HEK293 (cell line): ENCODE results near the gene TMIGD2.

Experiments
- BCL11A ChIP-seq: fragments of 450-650 bp; formaldehyde crosslinking; IDR thresholded peaks from 2 replicates; pipeline ENCODE4 v1.5.1; 2016; ENCODE audit warnings: low read depth, missing biosample characterization, missing genetic modification characterization
- HOXD13 ChIP-seq: sonication (generic); formaldehyde crosslinking; IDR thresholded peaks from 2 replicates; pipeline ENCODE4 v1.8.0; 2022; ENCODE audit warnings: missing genetic modification reagents, borderline replicate concordance
- KLF7 ChIP-seq: fragments of 450-650 bp; formaldehyde crosslinking; IDR thresholded peaks from 2 replicates; pipeline ENCODE4 v1.5.1; 2016; ENCODE audit warnings: missing biosample characterization, missing genetic modification characterization, borderline replicate concordance
- MEIS1 ChIP-seq: sonication (generic); formaldehyde crosslinking; IDR thresholded peaks from 2 replicates; pipeline ENCODE4 v1.8.1; 2022; ENCODE audit warnings: missing genetic modification reagents, mild to moderate bottlenecking, borderline replicate concordance
- OSR2 ChIP-seq: fragments of 450-650 bp; formaldehyde crosslinking; IDR thresholded peaks from 2 replicates; pipeline ENCODE4 v1.5.1; 2016; ENCODE audit warnings: missing biosample characterization, missing genetic modification characterization
- ZNF157 ChIP-seq: fragments of 450-650 bp; formaldehyde crosslinking; IDR thresholded peaks from 2 replicates; pipeline ENCODE4 v1.5.1; 2016; ENCODE audit warnings: missing biosample characterization, missing genetic modification characterization
- ZNF184 ChIP-seq: fragments of 450-650 bp; IDR thresholded peaks from 2 replicates; pipeline ENCODE4 v1.5.1; 2018; ENCODE audit warnings: missing biosample characterization, mild to moderate bottlenecking, missing genetic modification characterization
- ZNF19 ChIP-seq: fragments of 450-650 bp; formaldehyde crosslinking; IDR thresholded peaks from 2 replicates; pipeline ENCODE4; 2016; ENCODE audit warnings: missing biosample characterization, missing genetic modification characterization, low read depth
- ZNF202 ChIP-seq: fragments of 450-650 bp; formaldehyde crosslinking; IDR thresholded peaks from 2 replicates; pipeline ENCODE4 v1.5.1; 2016; ENCODE audit warnings: missing biosample characterization, missing genetic modification characterization, borderline replicate concordance
- ZNF214 ChIP-seq: fragments of 450-650 bp; formaldehyde crosslinking; IDR thresholded peaks from 2 replicates; pipeline ENCODE4 v1.5.1; 2017; ENCODE audit warnings: missing biosample characterization, mild to moderate bottlenecking, missing genetic modification characterization, borderline replicate concordance
- ZNF23 ChIP-seq: fragments of 450-650 bp; formaldehyde crosslinking; IDR thresholded peaks from 2 replicates; pipeline ENCODE4 v1.5.1; 2016; ENCODE audit warnings: missing biosample characterization, missing genetic modification characterization, borderline replicate concordance
- ZNF266 ChIP-seq: fragments of 450-650 bp; formaldehyde crosslinking; IDR thresholded peaks from 2 replicates; pipeline ENCODE4 v1.5.1; 2016; ENCODE audit warnings: missing biosample characterization, missing genetic modification characterization, low read depth
- ZNF280C ChIP-seq: fragments of 450-650 bp; formaldehyde crosslinking; IDR thresholded peaks from 2 replicates; pipeline ENCODE4 v1.5.1; 2016; ENCODE audit warnings: missing biosample characterization, missing genetic modification characterization
- ZNF324 ChIP-seq: fragments of 450-650 bp; formaldehyde crosslinking; IDR thresholded peaks from 2 replicates; pipeline ENCODE4 v1.5.1; 2016; ENCODE audit warnings: missing biosample characterization, missing genetic modification characterization
- ZNF391 ChIP-seq: fragments of 450-650 bp; formaldehyde crosslinking; IDR thresholded peaks from 2 replicates; pipeline ENCODE4 v1.5.1; 2016; ENCODE audit warnings: low read depth, missing biosample characterization, missing genetic modification characterization, borderline replicate concordance
- ZNF510 ChIP-seq: fragments of 450-650 bp; formaldehyde crosslinking; IDR thresholded peaks from 2 replicates; pipeline ENCODE4 v1.5.1; 2018; ENCODE audit warnings: mild to moderate bottlenecking, missing genetic modification characterization, missing biosample characterization; ENCODE audit not compliant: insufficient replicate concordance
- ZNF513 ChIP-seq: fragments of 450-650 bp; IDR thresholded peaks from 2 replicates; pipeline ENCODE4 v1.5.1; 2018; ENCODE audit warnings: missing biosample characterization, missing genetic modification characterization
- ZNF518A ChIP-seq: fragments of 450-650 bp; formaldehyde crosslinking; conservative IDR thresholded peaks from 2 replicates; pipeline ENCODE4 v1.5.1; 2016; ENCODE audit warnings: low read depth, missing biosample characterization, missing genetic modification characterization
- ZNF585B ChIP-seq: fragments of 450-650 bp; formaldehyde crosslinking; IDR thresholded peaks from 2 replicates; pipeline ENCODE4 v1.5.1; 2016; ENCODE audit warnings: missing biosample characterization, missing genetic modification characterization
- ZNF677 ChIP-seq: fragments of 450-650 bp; IDR thresholded peaks from 2 replicates; pipeline ENCODE4 v1.5.0; 2018; ENCODE audit warnings: missing biosample characterization, mild to moderate bottlenecking, missing genetic modification characterization, moderate library complexity
- ZNF701 ChIP-seq: fragments of 450-650 bp; formaldehyde crosslinking; IDR thresholded peaks from 2 replicates; pipeline ENCODE4 v1.5.1; 2016; ENCODE audit warnings: missing biosample characterization, missing genetic modification characterization
- ZNF707 ChIP-seq: fragments of 450-650 bp; formaldehyde crosslinking; IDR thresholded peaks from 2 replicates; pipeline ENCODE4 v1.5.1; 2016; ENCODE audit warnings: missing biosample characterization, missing genetic modification characterization
- ZNF768 ChIP-seq: fragments of 450-650 bp; formaldehyde crosslinking; IDR thresholded peaks from 2 replicates; pipeline ENCODE4 v1.5.1; 2018; ENCODE audit warnings: missing biosample characterization, mild to moderate bottlenecking, missing genetic modification characterization
- ZNF785 ChIP-seq: fragments of 450-650 bp; formaldehyde crosslinking; IDR thresholded peaks from 2 replicates; pipeline ENCODE4 v1.5.1; 2016; ENCODE audit warnings: missing biosample characterization, missing genetic modification characterization
- ZSCAN16 ChIP-seq: fragments of 450-650 bp; formaldehyde crosslinking; IDR thresholded peaks from 2 replicates; pipeline ENCODE4 v1.5.1; 2016; ENCODE audit warnings: missing biosample characterization, missing genetic modification characterization
- ZSCAN5A ChIP-seq: fragments of 450-650 bp; formaldehyde crosslinking; IDR thresholded peaks from 2 replicates; pipeline ENCODE4 v1.5.1; 2016; ENCODE audit warnings: missing biosample characterization, missing genetic modification characterization

Gene TMIGD2

GRCh38 chr19:4246767-4247593, 55.2 kb downstream of the TMIGD2 start, which contains the start of gene YJU2 (continued):
- no peak for TF ChIP-seq ZNF585B (tag by site-specific recombination)
- no peak for TF ChIP-seq MEIS1 (CRISPR knock-in tag)
- no peak for TF ChIP-seq ZNF510 (tag by site-specific recombination)
- no peak for TF ChIP-seq ZNF214 (tag by site-specific recombination)
- TF ChIP-seq ZNF518A: peak; percentile 99
- no peak for TF ChIP-seq ZNF785 (tag by site-specific recombination)
- TF ChIP-seq ZNF513: 0 out of 2 replicates have a peak, but pooled peaks have one; percentile 48
- peak; percentile 96 for TF ChIP-seq ZNF391 (tag by site-specific recombination)
- peak; percentile 76 for TF ChIP-seq ZNF324 (tag by site-specific recombination)
- no peak for TF ChIP-seq ZNF768 (tag by site-specific recombination)
- no peak for TF ChIP-seq ZNF184 (tag by site-specific recombination)
- TF ChIP-seq ZNF23: no peak
- TF ChIP-seq ZNF701 (tag by site-specific recombination): no peak
- peak; percentile 96 for TF ChIP-seq OSR2
- no peak for TF ChIP-seq ZNF157 (tag by site-specific recombination)
- no peak for TF ChIP-seq HOXD13 (CRISPR knock-in tag)
- no peak for TF ChIP-seq ZNF266
- no peak for TF ChIP-seq ZSCAN16 (tag by site-specific recombination)
- TF ChIP-seq ZNF202 (tag by site-specific recombination): no peak
- no peak for TF ChIP-seq ZNF677 (tag by site-specific recombination)
- TF ChIP-seq ZNF280C: no peak
- no peak for TF ChIP-seq BCL11A (tag by site-specific recombination)
- TF ChIP-seq KLF7 (tag by site-specific recombination): peak; percentile 99
- TF ChIP-seq ZNF19: no peak
- no peak for TF ChIP-seq ZSCAN5A (tag by site-specific recombination)
- no peak for TF ChIP-seq ZNF707
